IPS DF 4.7 (cell line): ENCODE measurements around the gene TRIP13.

Experiments used
- DNase-seq: peaks from one replicate; pipeline ENCODE4 v3.0.0-alpha.2; 2013; ENCODE audit warnings: low spot score; ENCODE audit errors: extremely low read depth

Gene TRIP13

GRCh38 chr5:854966-855743 lies 37.5 kb upstream of the TRIP13 start:
- DNase-seq: no peak

GRCh38 chr5:855771-856530 lies 36.7 kb upstream of the TRIP13 start:
- no peak for DNase-seq

- DNase-seq: no peak
These were observed 35.9 kb upstream of the TRIP13 start for GRCh38 chr5:856531-857425.

- no peak for DNase-seq
These were observed 34.0 kb upstream of the TRIP13 start for GRCh38 chr5:858726-859125.

- no peak for DNase-seq
These were observed 33.3 kb upstream of the TRIP13 start for GRCh38 chr5:859391-859790.

GRCh38 chr5:859798-860296 lies 32.8 kb upstream of the TRIP13 start:
- no peak for DNase-seq

- no peak for DNase-seq
These were observed 32.1 kb upstream of the TRIP13 start for GRCh38 chr5:860506-861150.

GRCh38 chr5:861442-862366 lies 31.0 kb upstream of the TRIP13 start:
- DNase-seq: no peak

GRCh38 chr5:862367-863243 lies 30.1 kb upstream of the TRIP13 start:
- DNase-seq: no peak

GRCh38 chr5:863244-863805 lies 29.4 kb upstream of the TRIP13 start:
- DNase-seq: no peak

- DNase-seq: no peak
These were observed 28.1 kb upstream of the TRIP13 start for GRCh38 chr5:864492-865167.

- DNase-seq: no peak
These were observed 27.5 kb upstream of the TRIP13 start for GRCh38 chr5:865168-865521.

- no peak for DNase-seq
These were observed 26.9 kb upstream of the TRIP13 start for GRCh38 chr5:865771-866170.

- DNase-seq: no peak
These were observed 25.3 kb upstream of the TRIP13 start for GRCh38 chr5:867300-867870.

GRCh38 chr5:868428-869135 lies 24.1 kb upstream of the TRIP13 start:
- no peak for DNase-seq

- DNase-seq: no peak
These were observed 21.7 kb upstream of the TRIP13 start for GRCh38 chr5:870956-871355.

GRCh38 chr5:871596-872298 lies 20.9 kb upstream of the TRIP13 start:
- DNase-seq: no peak
